ENCODE data around the gene NDOR1.

- TF ChIP-seq, protein P1, sequence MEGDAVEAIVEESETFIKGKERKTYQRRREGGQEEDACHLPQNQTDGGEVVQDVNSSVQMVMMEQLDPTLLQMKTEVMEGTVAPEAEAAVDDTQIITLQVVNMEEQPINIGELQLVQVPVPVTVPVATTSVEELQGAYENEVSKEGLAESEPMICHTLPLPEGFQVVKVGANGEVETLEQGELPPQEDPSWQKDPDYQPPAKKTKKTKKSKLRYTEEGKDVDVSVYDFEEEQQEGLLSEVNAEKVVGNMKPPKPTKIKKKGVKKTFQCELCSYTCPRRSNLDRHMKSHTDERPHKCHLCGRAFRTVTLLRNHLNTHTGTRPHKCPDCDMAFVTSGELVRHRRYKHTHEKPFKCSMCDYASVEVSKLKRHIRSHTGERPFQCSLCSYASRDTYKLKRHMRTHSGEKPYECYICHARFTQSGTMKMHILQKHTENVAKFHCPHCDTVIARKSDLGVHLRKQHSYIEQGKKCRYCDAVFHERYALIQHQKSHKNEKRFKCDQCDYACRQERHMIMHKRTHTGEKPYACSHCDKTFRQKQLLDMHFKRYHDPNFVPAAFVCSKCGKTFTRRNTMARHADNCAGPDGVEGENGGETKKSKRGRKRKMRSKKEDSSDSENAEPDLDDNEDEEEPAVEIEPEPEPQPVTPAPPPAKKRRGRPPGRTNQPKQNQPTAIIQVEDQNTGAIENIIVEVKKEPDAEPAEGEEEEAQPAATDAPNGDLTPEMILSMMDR (IDR thresholded peaks at IDR 0.05), result peak in 2 of 6 experiments; percentile 9 to 26
- no peak for TF ChIP-seq POLR2A (IDR thresholded peaks at IDR 0.05)
Observed at GRCh38 chr9:137162505-137163364, 42.8 kb upstream of the NDOR1 start.
